GM19240 (cell line): ENCODE data around the gene GANC.

Experiments
- DNase-seq: peaks from one replicate; pipeline ENCODE4 v3.0.0; 2011; ENCODE audit warnings: low spot score; ENCODE audit not compliant: insufficient read length

The GANC gene

GRCh38 chr15:42343596-42344232 lies 70.7 kb downstream of the GANC start:
- no peak for DNase-seq

GRCh38 chr15:42344763-42345162 lies 71.8 kb downstream of the GANC start:
- no peak for DNase-seq

- no peak for DNase-seq
Measured at GRCh38 chr15:42345504-42345903, 72.5 kb downstream of the GANC start.

GRCh38 chr15:42348083-42348482 lies 75.1 kb downstream of the GANC start:
- no peak for DNase-seq

- DNase-seq, result no peak
Measured at GRCh38 chr15:42349186-42349585, 76.2 kb downstream of the GANC start.

- DNase-seq, result no peak
Measured at GRCh38 chr15:42352401-42352800, 79.4 kb downstream of the GANC start.

GRCh38 chr15:42353061-42353460 lies 80.1 kb downstream of the GANC start:
- DNase-seq, result no peak

GRCh38 chr15:42354824-42355223 lies 81.8 kb downstream of the GANC start:
- DNase-seq, result no peak

- DNase-seq, result no peak
Measured at GRCh38 chr15:42355291-42355690, 82.3 kb downstream of the GANC start.

- no peak for DNase-seq
Measured at GRCh38 chr15:42356851-42357250, 83.8 kb downstream of the GANC start.

GRCh38 chr15:42358141-42358540 lies 85.1 kb downstream of the GANC start:
- DNase-seq, result no peak

- DNase-seq, result no peak
Measured at GRCh38 chr15:42359249-42359648, 86.2 kb downstream of the GANC start, which contains the start of gene CAPN3. Gene CAPN3, plus strand, starts transcription at chr15:42359501. Its CDS starts 305 bp downstream, at chr15:42359806.

GRCh38 chr15:42359985-42360384 lies 87.0 kb downstream of the GANC start:
- DNase-seq, result no peak

- DNase-seq, result no peak
Measured at GRCh38 chr15:42360535-42361112, 87.6 kb downstream of the GANC start.

GRCh38 chr15:42363487-42363886 lies 90.5 kb downstream of the GANC start:
- no peak for DNase-seq

- no peak for DNase-seq
Measured at GRCh38 chr15:42363942-42364341, 90.9 kb downstream of the GANC start.

- DNase-seq, result no peak
Measured at GRCh38 chr15:42364529-42364928, 91.5 kb downstream of the GANC start.

- no peak for DNase-seq
Measured at GRCh38 chr15:42365921-42366550, 93.0 kb downstream of the GANC start.

- no peak for DNase-seq
Measured at GRCh38 chr15:42367041-42367440, 94.0 kb downstream of the GANC start.

GRCh38 chr15:42368096-42368495 lies 95.1 kb downstream of the GANC start:
- DNase-seq, result no peak

- no peak for DNase-seq
Measured at GRCh38 chr15:42371096-42371495, 98.1 kb downstream of the GANC start.

GRCh38 chr15:42373274-42373673 lies 100.3 kb downstream of the GANC start:
- DNase-seq, result no peak

GRCh38 chr15:42373936-42374335 lies 100.9 kb downstream of the GANC start:
- no peak for DNase-seq
